Nephron progenitor cell (in vitro differentiated cells): ENCODE data around the gene WDPCP.

ENCODE experiments used
- DNase-seq: peaks from one replicate; pipeline ENCODE4 v3.0.0; 2021
- H3K27ac Mint-ChIP-seq: 2 replicates; pipeline ENCODE4 v1.8.0; 2021; ENCODE audit warnings: mild to moderate bottlenecking, moderate library complexity, mixed read lengths
- H3K27me3 Mint-ChIP-seq: 2 replicates; pipeline ENCODE4 v1.8.0; 2021; ENCODE audit warnings: mild to moderate bottlenecking, low read depth, mixed read lengths; ENCODE audit not compliant: poor library complexity
- H3K36me3 Mint-ChIP-seq: 2 replicates; pipeline ENCODE4 v1.8.0; 2021; ENCODE audit warnings: low read depth, mixed read lengths
- H3K4me1 Mint-ChIP-seq: 2 replicates; pipeline ENCODE4 v1.8.0; 2021; ENCODE audit warnings: mixed read lengths
- H3K4me3 Mint-ChIP-seq: 2 replicates; pipeline ENCODE4 v1.8.0; 2021; ENCODE audit warnings: mild to moderate bottlenecking, moderate library complexity, mixed read lengths
- H3K9me3 Mint-ChIP-seq: 2 replicates; pipeline ENCODE4 v1.8.0; 2021; ENCODE audit warnings: mild to moderate bottlenecking, moderate library complexity, mixed read lengths
- TF ChIP-seq, protein P1 (sequence below): fragments of 200-600 bp; sonication (generic); IDR thresholded peaks from 2 replicates; pipeline ENCODE4 v1.5.0; 2021; ENCODE audit warnings: antibody characterized with exemption

The WDPCP gene

GRCh38 chr2:63242747-63243146, 345.5 kb downstream of the WDPCP start:
- no peak overlapping the region for H3K27ac Mint-ChIP-seq
- H3K4me1 Mint-ChIP-seq = no peaks in the 10 kb centered on the region
- H3K9me3 Mint-ChIP-seq = no peaks in the 10 kb centered on the region
- no peaks in the 10 kb centered on the region for H3K36me3 Mint-ChIP-seq
- DNase-seq = no peak
- TF ChIP-seq, protein P1, sequence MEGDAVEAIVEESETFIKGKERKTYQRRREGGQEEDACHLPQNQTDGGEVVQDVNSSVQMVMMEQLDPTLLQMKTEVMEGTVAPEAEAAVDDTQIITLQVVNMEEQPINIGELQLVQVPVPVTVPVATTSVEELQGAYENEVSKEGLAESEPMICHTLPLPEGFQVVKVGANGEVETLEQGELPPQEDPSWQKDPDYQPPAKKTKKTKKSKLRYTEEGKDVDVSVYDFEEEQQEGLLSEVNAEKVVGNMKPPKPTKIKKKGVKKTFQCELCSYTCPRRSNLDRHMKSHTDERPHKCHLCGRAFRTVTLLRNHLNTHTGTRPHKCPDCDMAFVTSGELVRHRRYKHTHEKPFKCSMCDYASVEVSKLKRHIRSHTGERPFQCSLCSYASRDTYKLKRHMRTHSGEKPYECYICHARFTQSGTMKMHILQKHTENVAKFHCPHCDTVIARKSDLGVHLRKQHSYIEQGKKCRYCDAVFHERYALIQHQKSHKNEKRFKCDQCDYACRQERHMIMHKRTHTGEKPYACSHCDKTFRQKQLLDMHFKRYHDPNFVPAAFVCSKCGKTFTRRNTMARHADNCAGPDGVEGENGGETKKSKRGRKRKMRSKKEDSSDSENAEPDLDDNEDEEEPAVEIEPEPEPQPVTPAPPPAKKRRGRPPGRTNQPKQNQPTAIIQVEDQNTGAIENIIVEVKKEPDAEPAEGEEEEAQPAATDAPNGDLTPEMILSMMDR = no peak
- no peak overlapping the region for H3K4me3 Mint-ChIP-seq
- H3K27me3 Mint-ChIP-seq = peaks cover 5% of the 10 kb centered on the region

GRCh38 chr2:63225964-63226686, 362.2 kb downstream of the WDPCP start:
- Mint-ChIP-seq H3K4me3 (no peak overlapping the region), H3K36me3 (no peaks in the 10 kb centered on the region), H3K27ac (no peak overlapping the region), H3K9me3 (peaks cover 8% of the 10 kb centered on the region), H3K4me1 (no peaks in the 10 kb centered on the region), H3K27me3 (no peaks in the 10 kb centered on the region)
- TF ChIP-seq, protein P1 = no peak
- no peak for DNase-seq

- DNase-seq = no peak
- no peak overlapping the region for H3K4me3 Mint-ChIP-seq
These were observed 369.3 kb downstream of the WDPCP start for GRCh38 chr2:63218800-63219526.

GRCh38 chr2:63195310-63195709, 393.0 kb downstream of the WDPCP start:
- no peak for DNase-seq
- TF ChIP-seq, protein P1 = no peak
- Mint-ChIP-seq H3K9me3 (no peaks in the 10 kb centered on the region), H3K27me3 (no peaks in the 10 kb centered on the region), H3K36me3 (no peaks in the 10 kb centered on the region), H3K4me1 (no peaks in the 10 kb centered on the region), H3K27ac (no peak overlapping the region), H3K4me3 (no peak overlapping the region)

More at GRCh38 chr2:63218800-63219526, 369.3 kb downstream of the WDPCP start:
- Mint-ChIP-seq H3K36me3 (no peaks in the 10 kb centered on the region), H3K9me3 (no peaks in the 10 kb centered on the region), H3K27me3 (no peaks in the 10 kb centered on the region), H3K27ac (no peak overlapping the region), H3K4me1 (no peaks in the 10 kb centered on the region)
- TF ChIP-seq, protein P1 = no peak

- H3K4me1 Mint-ChIP-seq = no peaks in the 10 kb centered on the region
- peaks cover under 1% of the 10 kb centered on the region for H3K36me3 Mint-ChIP-seq
- H3K4me3 Mint-ChIP-seq = no peak overlapping the region
- peaks cover under 1% of the 10 kb centered on the region for H3K9me3 Mint-ChIP-seq
- no peak overlapping the region for H3K27ac Mint-ChIP-seq
- TF ChIP-seq, protein P1 = no peak
- H3K27me3 Mint-ChIP-seq = no peaks in the 10 kb centered on the region
- DNase-seq = no peak
These were observed 394.1 kb downstream of the WDPCP start for GRCh38 chr2:63194175-63194574.
